GM21723 (cell line): ENCODE results near the gene CEP72.
"Not testable (repeated sequence)": the region's sequence is repeated elsewhere in the genome, so short reads cannot be mapped to it uniquely, and the experiment has no call there.

Experiments used
- ATAC-seq: cut with Tn5 transposase; IDR thresholded peaks from one replicate; pipeline ENCODE4 v1.9.1; 2021; ENCODE audit warnings: mild to moderate bottlenecking, moderate library complexity; ENCODE audit not compliant: unreplicated experiment

Gene CEP72

DNA sequence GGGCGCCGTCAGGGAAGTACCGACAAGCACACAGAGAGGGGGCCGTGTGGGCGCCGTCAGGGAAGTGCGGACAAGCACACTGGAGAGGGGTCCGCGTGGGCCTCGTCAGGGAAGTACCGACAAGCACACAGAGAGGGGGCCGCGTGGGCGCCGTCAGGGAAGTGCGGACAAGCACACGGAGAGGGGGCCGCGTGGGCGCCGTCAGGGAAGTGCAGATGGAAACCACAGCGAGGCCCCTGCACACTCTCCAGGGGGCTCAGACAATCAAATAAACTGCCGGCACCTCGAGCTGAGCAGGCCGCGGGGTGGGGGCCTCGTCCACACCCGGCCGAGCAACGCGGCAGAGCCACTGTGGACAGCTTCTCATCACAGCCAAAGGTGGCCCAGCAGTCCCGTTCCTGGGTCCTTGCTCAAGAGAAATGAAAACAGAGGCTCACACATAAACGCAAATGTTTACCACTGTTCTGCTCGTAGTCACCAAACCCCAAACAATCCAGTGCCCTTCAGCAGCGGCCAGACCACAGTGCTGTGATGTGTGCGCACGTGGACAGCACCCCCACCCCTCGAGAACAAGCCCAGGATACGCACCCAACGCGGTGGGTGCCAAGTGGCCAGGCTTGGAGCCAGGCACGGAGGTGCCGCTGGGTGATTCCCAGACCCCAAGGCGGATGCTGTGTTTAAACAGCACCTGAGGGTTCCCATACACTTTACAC, 56.3 kb downstream of the CEP72 start:
- ATAC-seq = no peak

DNA sequence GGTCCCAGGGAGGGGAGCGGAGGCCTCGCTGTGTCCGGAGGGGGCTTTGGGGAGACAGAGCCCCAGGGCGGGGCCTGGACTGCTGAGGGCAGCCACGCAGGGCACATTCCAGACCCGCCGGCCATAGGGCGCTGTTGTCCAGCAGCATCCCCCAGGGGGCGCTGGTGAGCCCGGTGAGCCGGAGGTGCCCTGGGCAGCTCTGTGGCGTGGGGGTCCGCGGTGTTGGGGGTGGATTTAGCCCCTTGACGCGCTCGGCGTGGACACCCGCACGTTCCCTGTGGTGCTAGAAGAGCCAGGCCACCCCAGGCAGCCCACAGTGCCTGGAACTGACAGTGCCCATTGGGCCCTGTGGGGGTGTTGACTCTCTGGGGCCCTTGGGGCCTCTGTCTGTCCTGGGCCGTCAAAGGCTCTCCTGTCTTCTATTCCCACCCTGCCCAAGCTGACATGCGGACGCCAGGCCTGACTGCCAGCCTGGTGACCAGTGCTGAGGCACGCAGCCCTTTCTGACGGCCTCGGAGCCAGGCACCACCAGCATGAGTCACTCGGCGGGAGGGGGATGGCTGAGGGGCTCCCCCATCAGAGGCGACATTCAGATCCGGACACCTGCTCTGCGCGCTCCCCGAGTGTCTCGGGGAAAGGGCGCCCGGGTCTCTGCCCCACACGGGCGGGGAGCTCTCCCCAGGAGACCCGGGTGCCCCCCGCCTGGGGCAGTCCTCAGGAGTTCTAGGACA, 57.1 kb downstream of the CEP72 start:
- no peak for ATAC-seq

DNA sequence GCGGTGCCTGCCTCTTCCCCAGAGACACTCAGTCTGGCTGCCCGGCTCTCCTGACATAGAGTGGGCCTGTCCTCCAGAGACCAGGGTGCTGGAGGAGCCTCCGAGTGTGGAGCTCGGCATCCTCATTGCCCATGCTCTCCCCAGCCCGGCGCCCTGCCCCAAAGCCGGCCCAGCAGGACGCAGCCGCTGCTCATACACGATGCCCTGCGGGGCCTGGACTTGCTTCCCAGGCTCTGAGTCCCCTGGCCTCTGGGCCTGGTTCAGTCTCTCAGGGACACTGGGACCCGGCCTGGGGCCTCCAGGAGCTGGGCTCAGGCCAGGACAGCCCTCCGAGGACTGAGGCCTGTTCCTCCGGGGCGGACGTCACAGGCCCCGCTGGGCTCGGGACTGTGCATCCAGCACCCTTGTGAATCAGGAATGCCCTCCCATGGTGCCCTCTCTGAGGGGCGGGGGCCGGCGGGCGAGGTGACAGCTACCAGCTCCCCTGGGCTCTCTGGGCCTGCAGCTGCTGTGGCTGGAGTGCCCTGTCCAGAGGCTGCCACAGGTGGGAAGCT, 57.8 kb downstream of the CEP72 start:
- ATAC-seq = no peak

DNA sequence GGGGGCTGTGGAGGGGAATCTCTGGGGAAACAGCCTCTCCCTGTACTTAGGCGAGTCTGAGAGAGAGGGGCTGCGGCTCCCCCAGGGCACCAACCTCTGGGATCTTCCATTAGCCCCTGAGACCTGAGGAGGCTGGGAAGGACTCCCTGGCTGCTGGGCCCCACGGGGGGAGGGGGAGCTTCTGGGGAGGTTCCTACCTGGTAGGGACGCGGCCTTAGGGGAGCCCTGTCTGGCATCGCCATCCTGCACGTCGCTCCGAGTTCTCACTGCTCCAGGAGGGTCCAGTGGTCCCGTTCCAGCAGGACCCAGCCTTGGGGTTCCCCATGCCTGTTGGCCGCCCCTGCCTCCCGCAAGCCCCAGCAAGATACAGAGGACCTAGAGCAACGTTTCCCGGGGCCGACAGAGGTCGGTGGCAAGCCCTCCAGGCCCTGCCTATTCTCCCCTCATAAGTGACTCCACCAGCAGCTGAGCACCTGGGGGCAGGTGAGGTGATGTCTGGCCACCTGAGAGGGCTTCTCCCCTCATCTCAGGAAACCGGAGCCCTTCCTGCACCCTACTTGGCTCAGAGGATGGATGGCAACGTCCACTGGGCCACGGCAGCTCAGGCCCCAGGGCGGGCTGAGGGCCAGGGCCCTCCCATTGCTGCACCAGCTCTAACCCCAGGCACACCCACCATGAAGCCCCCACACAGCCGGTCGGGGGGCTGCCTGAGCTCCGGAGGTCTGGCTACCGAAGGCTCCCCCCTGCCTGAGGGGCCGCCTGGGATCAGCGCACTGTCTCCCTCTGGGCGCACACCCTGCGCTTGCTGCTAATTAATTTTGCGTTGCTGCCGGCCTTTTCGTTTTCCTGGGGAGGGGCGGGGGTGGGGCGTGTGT, 58.5 kb downstream of the CEP72 start:
- ATAC-seq = no peak

DNA sequence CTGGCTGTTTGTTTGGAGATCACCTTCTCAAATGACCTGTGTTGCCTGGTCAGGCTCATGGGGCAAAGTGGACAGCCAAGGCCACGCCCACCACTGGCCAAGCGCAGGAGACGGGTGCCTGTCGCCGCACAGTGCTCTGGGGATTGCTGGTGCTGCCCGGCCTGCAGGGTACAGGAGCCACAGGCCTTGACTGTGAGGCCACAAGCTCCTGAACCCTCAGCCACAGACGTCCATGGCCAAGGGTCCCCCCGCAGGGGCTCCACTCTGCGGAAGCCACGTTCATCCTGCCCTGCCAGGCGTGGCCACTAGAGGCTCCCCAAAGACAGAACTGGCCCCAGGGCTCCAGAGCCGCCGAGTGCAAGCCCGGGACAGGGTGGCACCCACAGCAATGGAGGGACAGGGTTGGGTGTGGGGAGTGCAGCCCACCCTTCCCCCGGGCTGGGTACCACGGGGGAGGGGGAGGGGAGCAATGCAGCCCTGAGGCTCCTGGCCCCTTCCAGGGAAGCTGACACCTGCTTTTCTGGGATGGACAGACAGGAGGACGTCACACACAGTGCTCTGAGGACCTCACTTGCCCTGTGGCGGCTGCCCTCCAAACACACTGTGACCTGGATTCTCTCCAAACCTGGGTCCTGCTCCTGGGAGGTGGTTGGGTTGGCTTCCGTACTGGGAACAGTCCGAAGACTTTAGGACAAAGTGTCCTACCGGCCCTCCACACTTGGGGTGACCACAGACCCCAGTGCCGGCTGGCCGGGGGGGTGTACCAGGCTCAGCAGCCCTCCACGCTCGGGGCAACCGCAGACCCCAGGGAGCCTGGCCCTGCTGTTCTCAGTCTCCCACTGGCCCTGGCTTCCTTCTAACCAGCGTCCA, 59.6 kb downstream of the CEP72 start:
- ATAC-seq = peak; percentile 61

DNA sequence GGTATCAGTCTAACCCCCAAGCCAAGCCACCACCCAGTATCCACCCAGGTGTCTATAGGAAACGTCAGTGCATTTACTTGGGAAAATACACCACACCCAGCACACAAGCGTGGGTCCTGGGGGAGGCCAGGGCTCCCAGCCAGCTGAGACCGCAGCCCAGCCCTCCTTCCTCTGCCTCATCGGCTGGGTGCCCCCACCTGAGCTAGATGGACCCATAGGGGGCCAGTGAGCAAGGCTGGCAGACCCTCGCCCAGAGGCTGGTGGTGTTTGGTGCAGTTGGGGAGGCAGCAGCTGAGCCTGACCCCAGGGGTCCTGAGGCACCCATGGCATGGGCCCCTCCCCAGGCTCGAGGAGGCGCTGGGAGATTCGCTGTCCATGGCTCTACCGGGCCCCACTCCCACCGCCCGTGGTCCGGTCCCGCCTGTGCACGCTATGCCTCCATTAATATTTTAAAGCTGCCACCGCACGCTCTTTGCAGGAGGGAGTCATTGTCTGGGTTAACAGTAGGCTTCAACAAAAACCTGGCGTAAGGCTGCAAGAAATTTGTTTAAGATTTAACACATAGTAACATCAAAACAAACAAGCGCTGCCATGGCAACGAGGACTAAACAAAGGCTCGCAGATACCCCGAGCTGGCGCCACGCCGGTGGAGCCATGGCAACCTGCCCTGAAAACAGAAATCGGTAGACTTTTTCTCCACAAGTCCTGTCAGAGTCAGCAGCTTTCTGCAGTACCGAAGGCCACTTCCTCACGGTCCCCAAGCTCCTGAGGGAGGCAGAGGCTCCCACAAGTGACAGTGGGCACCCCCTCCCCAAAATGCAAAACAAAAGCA, 60.4 kb downstream of the CEP72 start:
- ATAC-seq = no peak

DNA sequence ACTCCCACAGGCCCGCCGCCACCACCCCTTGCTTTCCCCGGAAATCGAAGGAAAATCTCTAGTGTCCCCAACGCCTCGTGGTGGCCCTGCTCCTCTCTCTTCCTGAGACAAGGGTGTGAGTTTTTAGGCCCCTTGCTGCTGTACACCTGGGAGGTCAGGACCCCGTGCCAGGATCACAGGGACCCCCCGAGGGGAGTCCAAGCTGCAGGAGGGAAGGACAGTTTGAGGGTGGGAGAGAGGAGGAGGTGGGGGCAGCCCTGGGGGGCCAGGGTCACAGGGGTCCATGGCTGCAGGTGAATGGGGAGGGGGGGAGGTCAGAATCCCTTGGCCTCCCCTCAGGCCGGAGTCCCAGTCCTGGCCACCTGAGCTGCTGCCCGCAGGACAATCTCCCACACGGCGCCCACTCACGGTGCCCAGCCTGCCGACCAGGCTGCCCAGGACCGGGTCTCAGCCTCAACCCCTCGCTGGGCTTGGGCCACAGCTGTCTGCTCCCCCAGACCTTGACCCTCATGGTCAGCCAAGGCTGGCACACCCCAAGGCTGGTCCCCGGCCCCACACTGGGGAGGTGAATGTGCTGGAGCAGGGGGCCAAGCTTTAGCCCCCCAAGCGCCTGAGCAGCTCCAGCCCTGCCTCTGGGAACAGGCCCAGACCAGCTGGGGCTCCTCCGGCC, 61.2 kb downstream of the CEP72 start:
- no peak for ATAC-seq

DNA sequence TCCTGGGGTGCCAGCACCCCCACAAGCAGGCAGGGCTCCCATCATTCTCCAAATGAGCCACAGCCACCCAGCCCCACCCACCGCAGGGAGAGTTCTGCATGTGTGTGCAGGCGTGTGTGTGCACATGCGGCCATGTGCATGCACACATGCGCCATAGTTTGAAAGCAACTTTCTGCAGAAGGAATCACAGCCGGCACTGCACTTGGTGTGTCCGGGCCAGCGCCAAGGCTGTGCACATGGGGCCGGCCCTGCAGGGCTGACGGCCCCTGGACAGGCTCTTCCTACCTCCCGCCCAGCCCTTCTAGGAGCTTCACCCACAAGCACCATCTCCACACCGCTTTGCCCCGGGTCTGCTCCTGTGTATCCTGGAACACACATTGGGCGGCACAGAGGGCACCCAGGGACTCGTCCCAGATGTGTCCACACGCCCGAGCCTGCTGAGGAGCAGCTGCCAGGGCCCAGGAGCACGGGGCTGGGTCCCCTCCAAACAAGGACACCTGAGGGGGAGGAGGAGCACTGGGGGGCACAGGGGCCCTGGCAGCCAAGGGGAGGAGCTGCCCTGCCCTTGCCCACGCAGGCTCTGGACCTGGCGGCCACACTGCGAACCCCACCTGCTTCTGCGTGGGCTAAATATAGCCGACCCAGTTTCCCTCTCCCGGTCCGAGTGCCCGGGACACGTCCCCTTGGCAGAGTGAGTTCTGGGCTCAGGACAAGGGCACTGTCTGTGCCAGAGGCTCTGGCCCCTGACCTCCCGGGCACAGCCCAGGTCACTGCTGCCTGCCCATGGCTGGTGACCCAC, 61.9 kb downstream of the CEP72 start:
- no peak for ATAC-seq

DNA sequence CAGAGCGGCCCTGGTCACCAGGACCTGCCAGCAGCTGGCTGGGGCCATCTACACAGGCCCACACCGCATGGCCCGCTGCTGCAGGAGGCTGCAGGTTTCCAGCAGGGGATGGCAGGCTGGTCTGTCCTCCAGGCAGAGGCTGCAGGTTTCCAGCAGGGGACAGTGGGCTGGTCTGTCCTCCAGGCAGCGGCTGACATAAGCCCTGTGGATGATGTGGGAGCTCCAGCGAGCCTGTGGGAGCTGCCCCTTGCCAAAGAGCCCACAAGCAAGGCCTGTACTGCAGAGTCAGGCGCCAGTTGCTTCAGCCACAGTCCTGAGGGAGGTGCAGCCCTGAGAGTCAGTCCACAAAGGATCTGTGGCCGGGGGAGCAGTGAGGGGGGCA, 62.5 kb downstream of the CEP72 start:
- ATAC-seq = no peak

DNA sequence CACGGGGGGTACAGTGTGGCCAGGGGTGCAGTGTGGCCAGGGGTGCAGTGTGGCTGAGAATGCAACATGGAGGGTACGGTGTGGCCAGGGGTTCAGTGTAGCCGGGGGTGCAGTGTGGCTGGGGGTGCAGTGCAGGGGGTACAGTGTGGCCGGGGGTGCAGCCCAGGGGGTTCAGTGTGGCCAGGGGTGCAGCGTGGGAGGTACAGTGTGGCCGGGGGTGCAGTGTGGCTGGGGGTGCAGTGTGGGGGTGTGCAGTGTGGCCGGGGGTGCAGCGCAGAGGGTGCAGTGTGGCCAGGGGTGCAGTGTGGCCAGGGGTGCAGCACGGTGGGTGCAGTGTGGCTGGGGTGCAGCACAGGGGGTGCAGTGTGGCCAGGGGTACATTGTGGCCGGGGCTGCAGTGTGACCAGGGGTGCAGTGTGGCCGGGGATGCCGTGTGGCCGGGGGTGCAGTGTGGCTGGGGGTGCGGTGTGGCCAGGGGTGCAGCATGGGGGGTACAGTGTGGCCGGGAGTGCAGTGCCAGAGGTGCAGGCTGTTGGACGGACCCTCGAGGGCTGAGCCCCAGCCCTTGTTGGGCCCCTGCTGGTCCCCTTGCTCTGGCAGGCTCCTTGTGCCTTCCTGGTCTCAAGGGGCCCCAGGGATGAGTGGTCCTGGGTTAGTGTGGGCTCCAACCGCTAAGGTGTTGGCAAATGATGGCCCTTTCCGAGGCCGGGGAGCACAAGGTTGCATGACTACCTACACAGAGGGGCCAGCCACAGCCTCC, 63.2 kb downstream of the CEP72 start:
- ATAC-seq = no peak

DNA sequence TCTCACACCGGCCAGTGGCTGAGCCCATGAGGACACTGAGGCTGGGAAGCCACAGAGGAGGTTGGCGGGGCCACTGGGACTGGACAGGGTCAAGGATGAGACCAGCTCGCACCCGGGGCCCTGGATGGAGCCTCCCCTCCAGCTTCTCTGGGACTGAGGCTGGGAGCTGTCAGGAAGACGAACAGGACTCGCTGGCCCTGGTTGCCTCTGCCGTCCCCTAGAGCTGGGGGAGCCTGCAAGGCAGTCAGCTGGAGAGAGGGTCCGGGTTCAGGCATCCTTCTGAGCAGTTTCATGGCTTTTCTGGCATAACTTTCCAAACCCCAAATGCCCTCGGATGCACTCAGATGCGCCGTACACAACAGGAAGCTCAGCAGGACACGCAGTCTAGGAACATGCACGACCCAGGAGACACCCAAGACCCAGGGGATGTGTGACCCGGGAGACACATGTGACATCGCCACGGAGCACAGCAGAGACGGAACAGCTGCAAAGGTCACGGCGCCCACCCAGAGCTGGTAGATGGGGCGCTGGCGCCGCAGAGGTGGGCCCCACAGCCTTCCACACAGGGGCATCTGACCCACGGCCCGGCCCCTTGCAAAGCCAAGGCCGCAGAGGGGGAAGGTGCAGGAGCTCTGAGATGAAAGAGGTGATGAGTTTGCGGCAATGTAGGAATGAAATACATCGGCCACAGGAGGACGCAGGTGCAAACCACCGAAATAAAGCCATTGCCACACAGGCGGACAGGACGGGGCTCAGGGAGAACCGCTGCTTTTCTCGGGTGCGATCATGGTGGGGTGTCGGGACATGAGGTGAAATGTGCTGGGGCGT, 63.9 kb downstream of the CEP72 start:
- ATAC-seq = no peak

DNA sequence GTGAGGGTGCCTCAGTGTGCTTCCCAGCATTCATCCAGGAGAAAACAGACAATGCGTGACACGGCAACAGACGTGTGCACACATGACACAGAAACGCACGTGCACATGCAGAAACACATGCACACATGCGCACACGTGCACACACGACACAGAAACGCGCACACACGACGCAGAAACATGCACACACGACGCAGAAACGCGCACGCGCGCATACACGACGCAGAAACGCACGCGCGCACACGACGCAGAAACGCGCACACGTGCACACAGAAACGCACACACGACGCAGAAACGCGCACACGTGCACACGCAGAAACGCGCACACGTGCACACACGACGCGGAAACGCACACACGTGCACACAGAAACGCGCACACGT, 64.5 kb downstream of the CEP72 start:
- ATAC-seq = no peak

DNA sequence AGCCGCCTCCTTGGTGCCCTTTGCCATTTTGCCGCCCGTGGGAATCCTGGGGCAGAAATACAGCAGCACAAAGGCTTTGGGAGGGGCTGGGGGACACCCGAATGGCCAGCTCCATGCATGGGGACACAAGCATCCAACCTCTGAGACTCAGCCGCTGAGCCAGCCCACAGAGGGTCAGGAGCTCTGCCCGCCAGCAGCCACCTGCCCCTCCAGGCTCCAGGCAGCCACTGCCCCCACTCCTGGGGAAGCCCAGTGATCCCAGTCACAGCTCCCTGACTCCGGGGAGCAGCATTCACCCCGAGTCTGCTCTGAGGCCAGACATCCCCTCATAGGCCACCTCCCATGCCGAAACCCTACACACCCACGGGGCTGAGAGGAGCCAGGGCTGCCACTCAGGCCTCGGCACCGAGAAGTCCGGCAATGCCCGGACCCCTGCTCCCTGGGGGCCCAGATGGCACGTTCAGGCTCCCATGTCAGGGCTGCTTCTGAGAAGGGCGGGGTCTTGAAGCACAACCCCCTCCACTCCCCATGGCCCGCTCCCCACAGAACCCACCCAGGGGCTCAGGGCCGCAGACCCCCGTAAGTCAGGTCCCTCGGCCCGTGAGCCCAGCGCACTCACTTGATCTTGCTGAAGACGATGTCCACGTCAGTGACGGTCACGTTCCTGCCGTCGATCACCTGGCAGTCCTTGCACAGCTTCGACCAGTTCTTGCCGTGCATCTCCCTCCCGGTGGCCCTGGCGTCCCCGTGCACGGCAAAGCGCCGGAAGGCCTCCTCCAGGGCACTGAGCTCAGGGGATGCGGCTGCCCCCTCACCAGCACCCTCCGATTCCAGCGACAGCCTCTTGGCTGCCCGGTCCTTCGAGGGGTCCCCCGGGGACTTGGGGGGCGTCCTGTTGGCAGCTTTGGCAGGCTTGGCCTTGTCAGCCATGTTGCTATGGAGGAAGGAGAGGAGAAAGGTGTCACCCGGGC, 65.3 kb downstream of the CEP72 start:
- ATAC-seq = no peak

DNA sequence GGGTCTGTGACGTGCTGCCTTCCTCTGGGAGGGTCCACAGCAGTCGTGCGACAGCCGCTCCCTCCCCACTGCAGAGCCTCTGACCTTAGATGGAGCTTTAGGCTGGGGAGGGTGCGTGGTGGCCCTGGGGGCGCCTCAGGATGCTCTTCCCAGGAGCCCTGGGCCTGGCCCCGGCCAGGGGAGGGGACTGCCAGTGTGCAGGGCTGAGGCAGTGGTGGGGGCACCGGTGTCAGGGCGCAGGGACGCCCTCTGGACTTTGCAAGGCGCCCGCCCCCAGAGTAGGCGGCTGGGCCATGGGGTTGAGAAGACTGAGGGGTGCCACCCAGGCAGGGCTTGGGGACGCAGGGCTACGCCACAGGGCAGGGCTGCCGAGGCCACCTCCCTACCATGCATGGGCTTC, 66.4 kb downstream of the CEP72 start:
- not testable (repeated sequence) for ATAC-seq

DNA sequence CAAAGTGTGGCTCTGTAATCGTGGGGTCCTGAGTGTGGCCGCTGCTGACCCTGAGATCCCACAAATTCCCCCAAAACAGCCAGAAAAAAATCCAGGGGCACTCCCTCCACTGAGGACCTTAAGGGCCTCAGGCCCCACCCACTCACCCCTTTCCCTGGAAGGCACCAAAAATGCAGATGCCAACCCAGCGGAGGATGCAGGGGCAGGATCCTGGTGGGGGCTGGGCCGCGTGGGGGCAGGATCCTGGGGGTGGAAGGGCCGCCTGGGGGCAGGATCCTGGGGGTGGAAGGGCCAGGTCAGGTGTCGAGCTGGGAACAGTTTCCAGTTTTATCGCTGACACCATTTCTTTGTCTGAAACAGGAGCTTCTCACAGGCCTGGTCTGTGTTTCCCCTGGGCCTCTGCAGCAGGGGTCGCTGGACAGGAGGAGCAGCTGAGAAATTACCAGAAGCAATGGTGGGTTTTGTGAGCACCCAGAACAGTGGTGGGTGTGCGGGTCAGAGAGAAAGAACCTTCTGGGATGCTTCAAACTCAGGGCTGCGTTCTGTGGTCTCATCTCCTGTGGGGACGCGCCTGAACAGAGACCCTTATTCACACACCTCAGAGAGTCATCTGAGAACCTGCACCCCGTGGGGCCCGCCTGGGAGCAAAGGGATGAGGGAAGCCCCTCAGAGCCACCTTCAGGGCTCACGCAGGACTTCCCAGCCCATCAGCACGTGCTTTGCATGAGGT, 67.2 kb downstream of the CEP72 start:
- ATAC-seq = not testable (repeated sequence)
